Stomach (tissue), 9 donors: ENCODE measurements around the gene NHSL1. TPM values are rescaled to one million over a fixed set of nuclear protein-coding genes. Genes with fewer than 3 reads are reported as not detected.

Experiments
- DNase-seq, 2 donors: peaks; one replicate each; pipeline versions ENCODE4 v3.0.0 to v3.0.0-alpha.2; 2013 to 2019
- H3K27ac ChIP-seq, 5 donors: fragments of 200-600 bp in 4 of 5; sonication (generic) in 4 of 5; one replicate each; pipeline ENCODE4 v1.5.1; 2013 to 2019; ENCODE audit warnings: mild to moderate bottlenecking in 1 of 5, moderate library complexity in 1 of 5
- H3K27me3 ChIP-seq, 3 donors: fragments of 200-600 bp; sonication (generic); one replicate each; pipeline ENCODE4 v1.5.1; 2017 to 2019; ENCODE audit warnings: mixed run types in 1 of 3
- H3K36me3 ChIP-seq, 4 donors: fragments of 200-600 bp; sonication (generic); 1 replicate in 3 of 4; 2 replicates in 1 of 4; pipeline ENCODE4 v1.5.1; 2016 to 2019
- H3K4me1 ChIP-seq, 4 donors: fragments of 200-600 bp; sonication (generic); one replicate each; pipeline ENCODE4 v1.5.1; 2016 to 2019
- H3K4me3 ChIP-seq, 4 donors: fragments of 200-600 bp; sonication (generic) in 3 of 4; one replicate each; pipeline ENCODE4 v1.5.1; 2016 to 2019; ENCODE audit warnings: mild to moderate bottlenecking in 1 of 4
- H3K9me3 ChIP-seq, 4 donors: fragments of 200-600 bp; sonication (generic); one replicate each; pipeline ENCODE4 v1.5.1; 2016 to 2019
- CTCF ChIP-seq, 7 experiments: fragments of 450-650 bp in 4 of 7; fragments of 200-600 bp in 3 of 7; sonication (generic) in 3 of 7; IDR thresholded peaks; one replicate each; pipeline ENCODE4 v1.5.1; 2016 to 2019; ENCODE audit warnings: antibody characterized with exemption in 7 of 7, control low read depth in 2 of 7, mild to moderate bottlenecking in 1 of 7
- EP300 ChIP-seq: sonication (generic); formaldehyde crosslinking; IDR thresholded peaks from one replicate; pipeline ENCODE4 v1.6.1; 2017; ENCODE audit warnings: antibody characterized with exemption
- POLR2A ChIP-seq, 4 donors: fragments of 450-650 bp; IDR thresholded peaks; one replicate each; pipeline ENCODE4 v1.6.1; 2016; ENCODE audit warnings: antibody characterized with exemption in 4 of 4, control low read depth in 2 of 4, mild to moderate bottlenecking in 1 of 4, moderate library complexity in 1 of 4
- POLR2AphosphoS5 ChIP-seq, 3 donors: sonication (generic); formaldehyde crosslinking; IDR thresholded peaks; one replicate each; pipeline ENCODE4 v1.6.1; 2016; ENCODE audit warnings: antibody characterized with exemption in 3 of 3
- WGBS, 5 donors: extraction: QIAGEN DNeasy Blood & Tissue Kit in 3 of 5; methylation state at CpG; one replicate each; pipeline versions ENCODE4 v1.1.5 to v1.1.7; 2013 to 2018; 5-methylcytosine and 5-hydroxymethylcytosine counted together
- intact Hi-C: fragments of 100-400 bp; cut with DNase I; formaldehyde crosslinking; loops from one replicate; pipeline ENCODE4 v1.15.1; 2023; ENCODE audit warnings: low total_unique reads
- polyA plus RNA-seq, 3 donors: library from polyadenylated mRNA; stranded (reverse); fragments of 200-250 nt; gene quantifications; one replicate each; pipeline ENCODE4 v1.2.3, GENCODE V29; 2013
- total RNA-seq, 5 donors: library from RNA; depleted of rRNA; stranded (reverse); fragments of >200 nt; gene quantifications; one replicate each; pipeline versions ENCODE4 v1.1.0 to v1.2.3, GENCODE V29; 2014 to 2016
- donor health status: healthy with polysubstance abuse.
- donor health status: Bipolar disorder and iron deficiency.
- donor health status: healthy.

NHSL1 gene
- total and polyA plus RNA-seq, 8 donors: 1.8 to 44.6 (median 27.4) TPM

GRCh38 chr6:138492113-138492512 lies 7.2 kb downstream of the NHSL1 start:
- TF ChIP-seq EP300 (no peak), POLR2A (IDR thresholded peaks at IDR 0.05) (no peak)
- no peak overlapping the region for H3K27ac ChIP-seq
- peaks cover 0 to 48% (median 22%) of the 10 kb centered on the region in 4 donors for H3K4me1 ChIP-seq
- intact Hi-C loops: no loop called here
- H3K9me3 ChIP-seq: no peaks in the 10 kb centered on the region
- H3K4me3 ChIP-seq: no peak overlapping the region
- no peaks in the 10 kb centered on the region for H3K36me3 ChIP-seq
- no peak for DNase-seq
- no peaks in the 10 kb centered on the region for H3K27me3 ChIP-seq
- WGBS, 5 donors: 55 to 67% (median 60%) methylated on average over 4 of the region's 4 CpGs

- TF ChIP-seq POLR2AphosphoS5 (IDR thresholded peaks at IDR 0.05): no peak
- no peak for TF ChIP-seq POLR2A (IDR thresholded peaks at IDR 0.05)
- no peak for TF ChIP-seq CTCF (IDR thresholded peaks at IDR 0.05)
- no peak for TF ChIP-seq EP300
- H3K36me3 ChIP-seq: no peaks in the 10 kb centered on the region
- 73 to 92% (median 82%) methylated on average over 1 of the region's 1 CpG for WGBS, 5 donors
- H3K4me3 ChIP-seq: no peak overlapping the region
- no peaks in the 10 kb centered on the region for H3K9me3 ChIP-seq
- peak overlapping the region in 1 of 5 donors; percentile 32 for H3K27ac ChIP-seq
- peak in 1 of 2 donors; percentile 53 for DNase-seq
- intact Hi-C loops: no loop called here
- peaks cover 0 to 58% (median 24%) of the 10 kb centered on the region in 4 donors for H3K4me1 ChIP-seq
- H3K27me3 ChIP-seq: no peaks in the 10 kb centered on the region
Measured at GRCh38 chr6:138491017-138491416, 8.3 kb downstream of the NHSL1 start.

DNA sequence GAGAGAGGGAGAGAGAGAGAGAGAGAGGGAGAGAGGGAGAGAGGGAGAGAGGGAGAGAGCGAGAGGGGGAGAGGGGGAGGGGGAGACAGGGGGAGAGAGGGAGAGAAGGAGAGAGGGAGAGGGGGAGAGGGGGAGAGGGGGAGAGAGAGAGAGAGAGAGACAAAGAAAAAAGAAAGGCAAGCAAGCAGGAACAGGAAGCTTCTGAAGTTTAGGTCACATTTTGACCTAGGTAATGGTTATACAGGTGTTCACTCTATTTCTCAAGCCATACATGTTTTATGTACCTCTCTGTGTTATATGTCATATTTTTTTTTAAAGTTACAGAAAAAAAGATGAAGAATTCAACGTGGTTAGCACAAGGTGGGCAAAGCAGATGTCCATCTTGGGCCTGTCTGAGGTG lies 9.4 kb downstream of the NHSL1 start:
- no peaks in the 10 kb centered on the region for H3K36me3 ChIP-seq
- intact Hi-C loops: no loop called here
- no peak for DNase-seq
- WGBS, 5 donors: 78 to 96% (median 82%) methylated on average over 1 to 2 of the region's 2 CpGs
- no peak overlapping the region for H3K4me3 ChIP-seq
- H3K4me1 ChIP-seq: peaks cover 2 to 68% (median 31%) of the 10 kb centered on the region in 4 donors
- no peaks in the 10 kb centered on the region for H3K27me3 ChIP-seq
- no peak overlapping the region for H3K27ac ChIP-seq
- TF ChIP-seq POLR2AphosphoS5 (IDR thresholded peaks at IDR 0.05): no peak
- no peak for TF ChIP-seq CTCF (IDR thresholded peaks at IDR 0.05)
- TF ChIP-seq EP300: no peak
- no peak for TF ChIP-seq POLR2A (IDR thresholded peaks at IDR 0.05)
- H3K9me3 ChIP-seq: no peaks in the 10 kb centered on the region

GRCh38 chr6:138487102-138487604 lies 12.1 kb downstream of the NHSL1 start:
- TF ChIP-seq POLR2AphosphoS5 (IDR thresholded peaks at IDR 0.05) (peak in 1 of 3 donors; percentile 8), CTCF (IDR thresholded peaks at IDR 0.05) (no peak), POLR2A (IDR thresholded peaks at IDR 0.05) (no peak)
- DNase-seq: peak in 1 of 2 donors; percentile 45
- no peak overlapping the region for H3K4me3 ChIP-seq
- intact Hi-C loops: no loop called here
- no peaks in the 10 kb centered on the region for H3K36me3 ChIP-seq
- H3K27me3 ChIP-seq: no peaks in the 10 kb centered on the region
- 30 to 54% (median 45%) methylated on average over 6 of the region's 6 CpGs for WGBS, 5 donors
- peaks cover 4 to 46% (median 23%) of the 10 kb centered on the region in 4 donors for H3K4me1 ChIP-seq
- H3K9me3 ChIP-seq: no peaks in the 10 kb centered on the region
- H3K27ac ChIP-seq: peak overlapping the region; percentile 4 to 56 (median 30)
